ENCODE measurements around the gene EXOC6B. TPM values are rescaled to one million over a fixed set of nuclear protein-coding genes. Genes with fewer than 3 reads are reported as not detected.

The EXOC6B gene
- total and polyA plus RNA-seq, 3 donors from 2014 or later: 27.7 to 45.2 (median 31.7) TPM

- DNase-seq: no peak
- no peaks in the 10 kb centered on the region for H3K9me3 ChIP-seq
- H3K27ac ChIP-seq: no peak overlapping the region
- H3K27me3 ChIP-seq: no peaks in the 10 kb centered on the region
- H3K36me3 ChIP-seq (ENCODE audit: low read depth, missing control alignments): no peaks in the 10 kb centered on the region
- intact Hi-C loops (cut with DNase I; ENCODE audit: low total_unique reads): no loop called here
- 40 to 98% methylated on average over 2 of the region's 2 CpGs for WGBS, 2 donors
- no peak overlapping the region for H3K4me3 ChIP-seq
- no peaks in the 10 kb centered on the region for H3K4me1 ChIP-seq
- TF ChIP-seq CTCF (IDR thresholded peaks at IDR 0.05) (no peak), POLR2A (IDR thresholded peaks at IDR 0.05) (no peak)
These were observed 464.3 kb downstream of the EXOC6B start for GRCh38 chr2:72361521-72361920.

GRCh38 chr2:72361042-72361441 is 464.8 kb downstream of the EXOC6B start:
- H3K4me3 ChIP-seq: no peak overlapping the region
- intact Hi-C loops (cut with DNase I; ENCODE audit: low total_unique reads): no loop called here

GRCh38 chr2:72350852-72351251 is 475.0 kb downstream of the EXOC6B start:
- Histone ChIP-seq H3K36me3 (ENCODE audit: low read depth, missing control alignments) (no peaks in the 10 kb centered on the region), H3K9me3 (no peaks in the 10 kb centered on the region), H3K4me3 (no peak overlapping the region), H3K4me1 (no peaks in the 10 kb centered on the region), H3K27me3 (no peaks in the 10 kb centered on the region), H3K27ac (no peak overlapping the region)
- 85 to 86% methylated on average over 2 of the region's 2 CpGs for WGBS, 2 donors
- TF ChIP-seq CTCF (IDR thresholded peaks at IDR 0.05) (no peak), POLR2A (IDR thresholded peaks at IDR 0.05) (no peak)
- intact Hi-C loops (cut with DNase I; ENCODE audit: low total_unique reads): no loop called here
- no peak for DNase-seq

More at GRCh38 chr2:72361042-72361441, 464.8 kb downstream of the EXOC6B start:
- TF ChIP-seq POLR2A (IDR thresholded peaks at IDR 0.05): no peak
- no peak for TF ChIP-seq CTCF (IDR thresholded peaks at IDR 0.05)
- no peak overlapping the region for H3K27ac ChIP-seq
- 87 to 98% methylated on average over 1 of the region's 1 CpG for WGBS, 2 donors
- H3K9me3 ChIP-seq: no peaks in the 10 kb centered on the region
- no peak for DNase-seq
- no peaks in the 10 kb centered on the region for H3K4me1 ChIP-seq
- H3K27me3 ChIP-seq: no peaks in the 10 kb centered on the region
- no peaks in the 10 kb centered on the region for H3K36me3 ChIP-seq (ENCODE audit: low read depth, missing control alignments)

- 53 to 54% methylated on average over 3 of the region's 3 CpGs for WGBS, 2 donors
- intact Hi-C loops (cut with DNase I; ENCODE audit: low total_unique reads): no loop called here
- no peaks in the 10 kb centered on the region for H3K4me1 ChIP-seq
- H3K36me3 ChIP-seq (ENCODE audit: low read depth, missing control alignments): no peaks in the 10 kb centered on the region
- no peak for DNase-seq
- TF ChIP-seq CTCF (IDR thresholded peaks at IDR 0.05): no peak
- no peak for TF ChIP-seq POLR2A (IDR thresholded peaks at IDR 0.05)
- H3K4me3 ChIP-seq: no peak overlapping the region
- no peaks in the 10 kb centered on the region for H3K27me3 ChIP-seq
- no peaks in the 10 kb centered on the region for H3K9me3 ChIP-seq
- no peak overlapping the region for H3K27ac ChIP-seq
These were observed 476.8 kb downstream of the EXOC6B start for GRCh38 chr2:72349016-72349415.

- no peak for DNase-seq
- Histone ChIP-seq H3K4me3 (no peak overlapping the region), H3K9me3 (no peaks in the 10 kb centered on the region), H3K36me3 (ENCODE audit: low read depth, missing control alignments) (no peaks in the 10 kb centered on the region), H3K27ac (no peak overlapping the region), H3K27me3 (no peaks in the 10 kb centered on the region), H3K4me1 (no peaks in the 10 kb centered on the region)
- intact Hi-C loops (cut with DNase I; ENCODE audit: low total_unique reads): no loop called here
- 78 to 81% methylated on average over 1 of the region's 1 CpG for WGBS, 2 donors
- TF ChIP-seq CTCF (IDR thresholded peaks at IDR 0.05) (no peak), POLR2A (IDR thresholded peaks at IDR 0.05) (no peak)
These were observed 478.8 kb downstream of the EXOC6B start for GRCh38 chr2:72347081-72347480.
